Endothelial cell of hepatic sinusoid (primary cell): ENCODE measurements around the gene FANCC.
"Not testable (repeated sequence)": the region's sequence is repeated elsewhere in the genome, so short reads cannot be mapped to it uniquely, and the experiment has no call there.

Source experiments
- in situ Hi-C: cut with HindIII; loops from 2 replicates; pipeline ENCODE4 v1.10.0; 2017; ENCODE audit warnings: low sequenced_read_pairs

Gene FANCC

DNA sequence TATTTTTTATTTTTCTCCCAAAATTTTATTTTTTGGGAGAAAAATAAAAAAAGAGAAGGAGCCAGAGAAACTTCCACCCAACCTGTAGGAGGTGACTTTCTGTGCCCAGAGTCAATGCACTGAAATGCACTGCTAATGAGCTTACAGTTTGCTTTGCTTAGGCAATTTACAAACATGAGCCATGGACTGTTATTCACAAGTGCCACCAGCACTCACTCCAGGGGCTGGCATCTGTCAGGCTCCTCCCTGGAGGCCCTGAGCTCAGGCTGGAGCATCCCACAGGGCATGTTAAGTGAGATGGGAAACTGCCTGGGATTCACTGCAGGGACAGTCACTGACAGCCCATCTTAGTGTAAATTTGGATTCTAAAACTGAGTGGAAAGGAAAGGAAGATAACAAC is 74.9 kb downstream of the FANCC start:
- in situ Hi-C loops: no loop called here

GRCh38 chr9:95239071-95239470 is 78.4 kb downstream of the FANCC start:
- in situ Hi-C loops: no loop called here

DNA sequence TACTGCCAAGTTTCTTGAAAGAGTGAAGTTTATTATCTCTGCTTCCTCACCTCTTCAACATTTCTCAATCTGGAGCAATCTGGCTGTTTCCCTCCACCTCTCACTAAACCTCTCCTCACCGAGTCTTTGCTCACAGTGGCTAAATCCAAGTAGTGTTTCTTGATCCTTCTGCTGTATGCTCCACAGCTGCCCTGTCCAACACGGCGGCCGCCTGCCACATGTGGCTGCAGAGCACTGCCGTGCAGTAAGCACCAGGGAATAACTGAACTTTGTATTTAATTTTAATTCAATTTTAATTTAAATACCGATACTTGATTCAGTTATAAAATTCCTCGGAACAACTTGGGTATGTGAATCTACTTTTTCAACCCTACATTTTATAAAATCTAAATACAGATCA is 80.2 kb downstream of the FANCC start:
- in situ Hi-C loops: no loop called here

- in situ Hi-C loops: no loop called here
Observed at GRCh38 chr9:95230046-95230445, 87.5 kb downstream of the FANCC start.

- in situ Hi-C loops: no loop called here
Observed at GRCh38 chr9:95229230-95229915, 88.1 kb downstream of the FANCC start.

- in situ Hi-C loops: no loop called here
Observed at GRCh38 chr9:95226921-95227320, 90.6 kb downstream of the FANCC start.

GRCh38 chr9:95225726-95226106 is 91.8 kb downstream of the FANCC start:
- in situ Hi-C loops: no loop called here

DNA sequence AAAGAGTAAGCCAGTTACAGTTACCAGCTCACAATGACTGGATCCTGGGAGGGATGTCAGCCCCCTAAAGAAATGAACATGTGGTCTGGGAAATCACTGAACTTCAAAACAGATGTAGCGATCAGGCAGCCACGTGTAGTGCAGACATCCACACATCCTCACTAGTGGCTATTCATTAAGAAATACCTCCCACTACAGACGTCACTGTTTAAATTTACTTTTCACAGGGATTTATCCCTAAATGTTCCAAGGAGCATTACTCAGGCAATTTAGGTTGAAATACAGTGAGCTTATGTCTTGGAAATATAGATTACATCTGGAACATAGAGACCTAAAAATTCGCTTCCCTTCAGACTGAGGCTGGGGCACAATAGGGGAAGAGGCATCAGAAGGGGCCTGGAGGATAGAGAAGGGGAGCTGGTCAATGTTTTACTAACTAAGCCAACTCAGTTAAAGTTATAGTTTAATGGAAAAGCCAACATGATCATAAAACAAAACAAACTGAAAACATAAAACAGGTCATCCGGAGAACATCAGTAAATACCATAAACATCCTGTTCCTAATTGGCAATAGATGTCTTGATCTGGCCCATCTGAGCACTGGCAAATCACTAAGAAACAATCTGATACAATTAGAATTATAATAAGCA is 92.3 kb downstream of the FANCC start:
- in situ Hi-C loops: no loop called here

- in situ Hi-C loops: no loop called here
Observed at GRCh38 chr9:95224376-95225019, 93.0 kb downstream of the FANCC start.

- in situ Hi-C loops: not testable (repeated sequence)
Observed at GRCh38 chr9:95220352-95220751, 97.2 kb downstream of the FANCC start.

- in situ Hi-C loops: no loop called here
Observed at GRCh38 chr9:95218773-95219172, 98.7 kb downstream of the FANCC start.

GRCh38 chr9:95217936-95218335 is 99.6 kb downstream of the FANCC start:
- in situ Hi-C loops: no loop called here

- in situ Hi-C loops: no loop called here
Observed at GRCh38 chr9:95215336-95215898, 102.1 kb downstream of the FANCC start.

GRCh38 chr9:95213117-95213516 is 104.4 kb downstream of the FANCC start:
- in situ Hi-C loops: no loop called here

- in situ Hi-C loops: no loop called here
Observed at GRCh38 chr9:95211028-95211427, 106.5 kb downstream of the FANCC start.

DNA sequence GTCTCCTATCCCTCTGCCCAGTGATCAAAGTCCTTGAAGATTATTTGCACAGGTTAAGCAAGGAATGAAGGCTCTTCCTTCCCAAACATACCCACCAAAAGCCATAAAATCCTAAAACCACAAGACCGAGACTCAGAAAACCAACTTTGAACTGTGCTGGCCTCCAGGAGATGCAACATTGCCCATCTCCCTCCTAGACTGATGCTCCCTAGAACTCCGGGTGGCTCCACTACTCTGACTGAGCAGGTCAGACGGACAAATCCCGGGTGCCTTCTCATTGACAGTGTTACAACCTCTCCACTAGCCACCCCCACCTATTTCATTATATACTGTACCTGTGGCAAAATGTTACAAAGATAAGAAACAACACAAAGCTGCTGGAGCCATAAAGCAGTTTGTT is 110.1 kb downstream of the FANCC start:
- in situ Hi-C loops: no loop called here

GRCh38 chr9:95206143-95206542 is 111.4 kb downstream of the FANCC start:
- in situ Hi-C loops: no loop called here

GRCh38 chr9:95204710-95205109 is 112.8 kb downstream of the FANCC start:
- in situ Hi-C loops: no loop called here

DNA sequence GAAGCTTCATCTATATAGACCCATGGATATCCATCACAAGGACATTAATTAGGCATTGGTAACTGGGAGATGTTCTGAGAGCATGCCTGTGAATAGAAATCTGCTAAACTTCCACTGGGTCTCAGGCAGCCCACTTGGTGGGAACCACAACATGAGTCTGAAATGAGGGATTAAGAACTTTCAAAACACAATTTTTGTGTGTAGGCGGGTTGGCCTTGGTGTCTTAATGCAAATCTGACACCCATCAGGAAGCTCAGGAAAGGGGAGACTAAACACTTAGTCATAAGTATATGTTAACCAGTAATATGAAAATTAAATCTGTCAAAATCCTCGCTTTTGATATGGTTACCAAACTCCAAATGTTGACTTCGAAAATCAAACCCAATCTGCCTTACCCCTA is 113.2 kb downstream of the FANCC start:
- in situ Hi-C loops: no loop called here

DNA sequence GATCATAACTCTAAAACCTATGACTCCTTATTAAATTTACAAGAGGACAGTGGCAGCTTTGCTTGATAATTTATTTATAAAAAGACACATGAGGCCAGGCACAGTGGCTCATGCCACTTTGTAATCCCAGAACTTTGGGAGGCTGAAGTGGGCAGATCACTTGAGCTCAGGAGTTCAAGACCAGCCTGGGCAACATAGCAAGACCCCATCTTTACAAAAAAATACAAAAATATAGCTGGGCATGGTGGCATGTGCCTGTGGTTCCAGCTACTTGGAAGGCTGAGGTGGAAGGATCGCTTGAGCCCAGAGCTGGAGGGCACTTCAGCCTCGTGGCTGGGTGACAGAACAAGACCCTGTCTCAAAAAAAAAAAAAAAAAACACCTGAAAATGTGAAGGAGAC is 114.5 kb downstream of the FANCC start:
- in situ Hi-C loops: not testable (repeated sequence)

- in situ Hi-C loops: no loop called here
Observed at GRCh38 chr9:95202076-95202681, 115.3 kb downstream of the FANCC start.

DNA sequence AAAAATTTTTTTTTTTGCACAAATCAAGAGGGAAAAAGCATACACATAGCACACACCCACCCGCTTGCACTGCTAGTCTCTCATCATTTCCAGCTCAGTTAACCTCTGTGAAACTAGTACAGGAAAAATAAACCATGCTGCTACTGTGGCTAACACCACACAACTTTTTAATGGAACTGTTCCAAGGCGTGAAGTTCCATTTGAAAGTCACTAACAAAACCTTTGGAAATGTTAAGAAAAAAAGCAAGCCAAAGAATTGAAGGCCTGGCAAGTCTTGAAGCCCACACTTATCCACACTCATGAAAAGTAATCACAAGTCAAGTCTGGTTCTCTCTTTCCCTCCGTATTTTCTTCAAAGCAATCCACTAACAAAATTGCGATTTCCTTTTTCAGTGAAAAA is 116.3 kb downstream of the FANCC start:
- in situ Hi-C loops: no loop called here
